T follicular helper cell (primary cell): Measurements from ENCODE around the gene RAB35.

ENCODE experiments used
- DNase-seq: peaks from one replicate; pipeline ENCODE4 v3.0.0-alpha.2; 2020; ENCODE audit warnings: low read depth

RAB35 gene

DNA sequence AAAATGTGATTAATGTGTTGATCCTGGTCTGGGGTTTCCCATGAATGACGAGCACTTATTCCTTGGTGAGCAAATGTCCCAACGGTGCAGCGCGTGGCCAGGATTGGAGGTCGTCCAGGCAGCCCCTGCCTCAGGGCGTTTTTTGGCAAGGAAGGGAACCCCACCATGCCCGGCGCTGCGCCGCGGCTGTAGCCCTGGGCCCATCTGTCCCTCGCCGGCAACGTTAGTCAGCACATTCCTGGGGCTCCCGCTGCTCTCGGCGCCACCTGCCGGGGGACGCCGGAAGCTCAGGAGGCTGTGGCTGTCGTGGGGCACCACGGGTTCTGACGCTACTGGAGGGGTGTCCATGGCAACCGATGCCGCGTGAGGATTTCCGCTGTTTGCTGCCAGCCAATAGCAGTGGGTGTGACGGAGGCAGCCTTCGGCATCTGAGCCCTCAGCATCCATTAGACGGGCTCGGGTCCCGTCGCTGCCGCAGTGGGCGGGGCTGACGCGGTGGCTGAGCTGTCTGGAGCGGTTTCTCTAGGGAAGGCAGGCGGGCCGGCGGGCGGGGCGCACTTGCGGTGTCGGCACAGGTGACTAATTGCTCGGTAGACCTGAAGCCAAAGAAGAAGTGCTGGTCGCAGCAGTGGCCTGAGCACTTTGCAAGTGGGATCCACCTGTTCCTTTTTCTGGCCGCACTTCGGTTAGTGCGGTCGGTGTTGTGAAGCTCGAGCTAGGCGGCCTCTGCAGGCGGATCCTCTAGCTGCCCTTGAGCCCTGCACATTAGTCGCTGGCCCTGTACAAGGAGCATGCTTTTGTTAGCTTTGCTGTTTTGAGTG lies 29.5 kb downstream of the RAB35 start:
- peak; percentile 99 for DNase-seq

GRCh38 chr12:120085920-120086645 lies 30.5 kb downstream of the RAB35 start:
- DNase-seq = no peak

DNA sequence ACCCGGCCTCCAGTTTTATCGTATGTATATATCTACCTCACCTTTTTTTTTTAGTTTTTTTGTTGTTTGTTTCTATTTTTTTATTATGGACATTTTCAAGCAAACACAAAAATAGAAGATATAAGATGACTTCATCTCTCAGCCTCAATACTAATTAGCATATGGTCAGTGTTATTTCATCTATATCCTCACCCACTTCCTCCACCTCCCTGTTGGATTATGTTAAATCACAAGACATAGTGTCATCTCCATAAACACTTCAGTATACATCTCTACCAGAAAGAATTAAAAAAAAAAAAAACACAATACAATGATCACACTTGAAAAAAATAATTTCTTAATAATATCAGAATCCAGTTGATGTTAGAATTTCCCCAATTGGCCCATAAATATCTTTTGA lies 34.9 kb downstream of the RAB35 start:
- DNase-seq = no peak

- no peak for DNase-seq
Observed at GRCh38 chr12:120079411-120080400, 36.8 kb downstream of the RAB35 start.

DNA sequence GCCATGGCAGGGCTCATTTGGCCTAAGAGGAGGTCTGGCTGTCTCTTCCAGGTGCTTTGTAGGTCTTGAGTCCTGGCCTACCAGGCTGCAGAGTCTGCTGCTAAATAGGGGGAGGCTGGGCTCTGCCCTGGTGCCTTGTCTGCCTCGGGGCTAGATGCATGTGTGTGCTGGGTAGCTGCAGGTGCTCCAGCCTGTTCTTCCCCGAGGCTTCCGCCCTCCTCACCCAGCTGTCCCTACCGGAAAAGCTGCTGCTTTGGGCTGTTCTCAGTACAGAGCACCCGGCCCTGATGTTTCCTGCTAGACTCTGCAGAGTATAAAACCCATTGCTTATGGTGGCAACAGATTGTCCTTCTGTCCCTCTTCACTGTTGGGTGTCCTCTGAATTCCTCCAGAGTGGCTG lies 37.7 kb downstream of the RAB35 start:
- no peak for DNase-seq

DNA sequence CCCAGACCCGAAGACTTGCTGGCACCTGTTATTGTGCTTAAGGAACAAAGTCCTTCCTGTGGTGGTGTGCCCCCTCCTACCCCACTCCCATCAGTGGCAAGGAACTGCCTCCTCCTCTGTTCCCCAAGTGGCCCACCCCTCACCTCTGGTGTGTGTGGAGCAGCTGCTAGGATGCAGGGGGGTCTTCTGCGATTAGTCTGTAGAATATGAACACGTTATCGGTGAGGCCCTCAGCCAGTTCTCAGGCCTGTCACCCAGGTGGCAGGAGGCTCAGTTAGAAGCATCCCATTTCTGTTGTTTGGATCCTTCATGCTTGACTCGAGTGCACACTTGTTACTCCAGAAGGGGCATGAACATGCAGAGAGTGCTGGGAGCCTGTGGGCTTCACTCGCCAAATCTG lies 39.3 kb downstream of the RAB35 start:
- DNase-seq = no peak

DNA sequence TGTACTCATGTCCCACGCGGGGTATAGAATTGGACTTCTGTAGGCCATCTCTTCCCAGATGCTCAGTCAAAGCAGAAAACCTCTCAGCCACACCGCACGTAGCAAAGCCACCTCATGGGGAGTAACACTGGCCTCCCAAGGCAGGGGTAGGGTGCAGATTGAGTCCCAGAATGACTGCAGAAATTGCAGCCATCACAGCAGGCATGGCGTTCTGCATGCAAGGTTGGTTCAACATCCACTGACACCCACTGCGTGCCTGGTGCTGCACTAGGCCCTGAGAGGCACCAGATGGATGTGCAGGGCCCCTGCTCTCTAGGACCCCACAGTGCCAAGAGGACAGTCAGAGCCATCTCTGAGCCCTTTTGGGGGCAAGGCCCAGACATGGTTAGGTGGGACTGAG lies 39.9 kb downstream of the RAB35 start:
- DNase-seq = no peak

DNA sequence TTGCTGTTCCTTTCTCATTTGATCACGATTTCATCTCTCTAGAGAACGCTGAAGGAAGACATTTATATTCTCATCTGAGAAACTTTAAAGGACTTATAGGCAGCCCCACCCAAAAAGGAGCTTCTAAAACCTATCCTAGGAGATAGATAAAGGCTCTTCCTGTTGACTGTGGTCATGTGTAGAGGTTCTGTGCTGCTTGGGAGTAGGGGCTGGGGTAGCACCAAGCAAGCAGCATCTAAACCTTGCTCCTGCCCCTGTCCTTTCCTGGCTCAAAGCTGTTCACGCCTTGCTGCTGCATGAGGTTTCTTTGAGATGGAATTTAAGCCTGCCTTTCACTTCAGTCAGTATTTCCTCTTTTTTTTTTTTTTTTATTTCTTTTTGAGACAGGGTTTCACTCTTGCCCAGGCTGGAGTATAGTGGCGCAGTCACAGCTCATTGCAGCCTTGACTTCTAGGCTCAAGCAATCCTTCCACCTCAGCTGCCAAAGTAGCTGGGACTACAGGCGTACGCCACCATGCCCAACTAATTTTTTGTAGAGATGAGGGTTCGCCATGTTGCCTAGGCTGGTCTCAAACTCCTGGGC lies 41.4 kb downstream of the RAB35 start:
- no peak for DNase-seq

GRCh38 chr12:120072472-120073249 lies 43.9 kb downstream of the RAB35 start:
- no peak for DNase-seq

DNA sequence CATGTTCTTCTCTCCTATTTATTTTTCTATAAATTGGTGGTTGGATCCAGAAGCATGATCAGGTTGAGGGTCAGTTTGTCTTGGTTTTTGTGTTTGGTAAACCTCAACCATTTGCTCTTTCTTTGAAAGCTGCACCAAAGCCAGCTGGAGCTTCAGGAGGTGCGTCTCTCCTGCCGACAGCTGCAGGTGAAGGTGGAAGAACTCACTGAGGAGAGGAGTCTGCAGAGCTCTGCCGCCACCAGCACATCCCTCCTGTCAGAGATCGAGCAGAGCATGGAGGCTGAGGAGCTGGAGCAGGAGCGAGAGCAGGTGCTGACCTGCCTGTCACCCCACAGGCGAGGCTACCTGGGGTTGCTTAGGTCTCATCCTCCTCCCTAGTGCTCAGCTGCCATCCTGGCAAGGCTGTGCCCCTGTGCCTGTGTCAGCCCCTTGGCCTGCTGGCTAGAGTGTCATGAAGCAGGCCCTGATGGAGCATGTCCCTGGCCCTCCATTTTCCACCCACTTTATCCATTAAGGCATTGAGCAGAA lies 45.0 kb downstream of the RAB35 start:
- DNase-seq = no peak

GRCh38 chr12:120069278-120069677 lies 47.3 kb downstream of the RAB35 start:
- DNase-seq = no peak

- no peak for DNase-seq
Observed at GRCh38 chr12:120067901-120068300, 48.7 kb downstream of the RAB35 start.

DNA sequence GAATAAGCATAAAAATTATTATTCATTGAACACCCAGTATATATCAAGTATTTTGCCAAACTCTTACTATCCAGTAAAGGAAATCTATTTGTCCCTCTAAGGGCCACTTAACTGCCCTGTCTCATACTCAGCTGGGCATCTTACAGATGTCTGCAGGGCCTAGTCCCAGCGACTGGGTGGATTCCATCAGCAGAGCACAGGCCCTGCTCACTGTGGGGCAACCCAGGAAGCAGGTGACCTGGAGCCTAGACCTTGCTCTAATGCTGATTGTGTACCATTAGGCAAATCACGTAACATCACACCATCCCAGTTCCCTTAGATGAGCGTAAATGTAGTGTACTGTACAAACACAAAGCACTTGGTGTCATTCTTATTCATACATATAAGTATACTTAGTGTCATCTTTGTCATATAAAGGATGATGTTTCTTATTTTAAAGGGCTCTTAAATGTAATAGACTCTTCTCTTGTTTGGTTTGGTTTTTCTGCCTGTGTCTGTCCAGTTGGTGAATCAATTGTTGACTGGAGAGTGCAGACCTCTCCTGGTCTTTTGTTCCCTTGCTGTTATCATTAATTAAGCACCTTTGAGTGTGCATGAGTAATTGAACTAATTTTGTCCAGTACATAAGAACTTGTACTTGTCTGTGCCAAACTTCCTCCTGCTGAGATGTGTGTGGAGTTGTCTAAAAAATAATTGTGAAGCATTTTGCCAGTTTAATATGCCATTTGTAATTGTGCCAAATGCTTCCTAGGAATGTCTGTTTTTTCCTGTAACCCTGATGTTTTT lies 49.3 kb downstream of the RAB35 start:
- no peak for DNase-seq

- DNase-seq = no peak
Observed at GRCh38 chr12:120066341-120066740, 50.2 kb downstream of the RAB35 start.

DNA sequence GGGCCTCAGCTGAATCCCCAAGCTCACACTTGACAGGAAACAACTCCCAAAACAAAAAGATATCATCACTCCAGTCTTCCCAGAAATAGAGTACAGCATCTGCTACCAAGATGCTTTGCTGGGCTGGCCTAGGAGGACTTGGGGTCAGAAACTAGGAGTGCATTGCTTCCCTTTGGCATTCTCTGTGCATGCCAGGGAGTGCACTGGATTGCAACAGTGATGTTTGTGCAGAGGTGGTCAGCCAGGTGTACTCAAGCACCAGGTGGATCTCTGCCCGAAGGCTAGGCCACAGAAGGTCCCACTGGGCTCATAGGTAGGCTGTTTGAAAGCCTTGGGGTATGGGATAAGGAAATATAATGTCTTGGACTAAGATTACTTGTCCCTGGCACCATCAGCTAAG lies 51.1 kb downstream of the RAB35 start:
- DNase-seq = no peak

- no peak for DNase-seq
Observed at GRCh38 chr12:120064054-120064940, 52.3 kb downstream of the RAB35 start.

DNA sequence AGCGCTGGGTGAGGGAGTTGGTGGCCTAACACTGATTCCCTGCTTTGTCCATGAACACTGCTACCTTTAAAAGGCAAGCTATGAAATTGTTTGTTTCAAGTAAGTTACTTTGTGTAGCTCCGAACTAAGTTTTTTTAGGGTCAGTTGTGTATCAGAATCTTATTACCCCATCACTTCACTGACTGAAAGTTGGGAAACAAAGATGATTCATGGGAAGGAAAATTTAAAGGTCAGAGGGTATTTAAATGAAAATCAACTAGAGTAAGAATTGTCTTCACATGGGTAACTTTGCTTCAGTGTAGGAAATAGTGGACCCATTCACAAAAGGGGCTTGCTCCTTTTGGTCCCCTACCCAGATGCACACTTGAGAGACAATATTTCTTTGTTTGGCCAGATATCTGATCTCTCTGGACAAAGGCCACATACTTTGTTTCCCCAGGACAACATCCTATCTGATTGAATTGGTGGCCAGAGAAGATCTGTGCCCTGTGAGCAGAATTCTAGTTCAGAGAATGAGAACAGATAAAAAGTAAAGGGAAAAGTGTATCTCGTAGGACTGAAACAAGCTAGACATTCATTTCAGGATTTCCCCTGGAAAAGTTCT lies 53.5 kb downstream of the RAB35 start:
- no peak for DNase-seq

- DNase-seq = no peak
Observed at GRCh38 chr12:120061575-120062214, 54.9 kb downstream of the RAB35 start.
